Esophagus muscularis mucosa (tissue), 4 donors: Measurements from ENCODE around the gene CDK4. TPM values are rescaled to one million over a fixed set of nuclear protein-coding genes. Genes with fewer than 3 reads are reported as not detected.
A peak's percentile ranks its signal among the peaks of the same experiment; 100 is the strongest.

Experiments used
- DNase-seq: peaks from one replicate; pipeline ENCODE4 v3.0.0-alpha.2; 2017; ENCODE audit errors: extremely low spot score
- H3K27ac ChIP-seq, 4 donors: fragments of 200-600 bp; sonication (generic); replicated peaks in 1 of 4; 1 replicate in 3 of 4; 2 replicates in 1 of 4; pipeline ENCODE4 v1.5.1; 2016 to 2019; ENCODE audit warnings: mild to moderate bottlenecking in 1 of 4
- H3K27me3 ChIP-seq, 4 donors: fragments of 200-600 bp; sonication (generic); one replicate each; pipeline versions ENCODE4 v1.5.1 to v1.6.0; 2016 to 2019
- H3K36me3 ChIP-seq, 4 donors: fragments of 200-600 bp; sonication (generic); one replicate each; pipeline ENCODE4 v1.5.1; 2016 to 2019
- H3K4me1 ChIP-seq, 4 donors: fragments of 200-600 bp; sonication (generic); one replicate each; pipeline ENCODE4 v1.5.1; 2016 to 2019
- H3K4me3 ChIP-seq, 4 donors: fragments of 200-600 bp; sonication (generic); 1 replicate in 2 of 4; 2 replicates in 2 of 4; pipeline ENCODE4 v1.5.1; 2016 to 2019; ENCODE audit warnings: mild to moderate bottlenecking in 4 of 4, moderate library complexity in 1 of 4
- H3K9me3 ChIP-seq, 4 donors: fragments of 200-600 bp; sonication (generic); 1 replicate in 3 of 4; 2 replicates in 1 of 4; pipeline ENCODE4 v1.5.1; 2016 to 2019
- EP300 ChIP-seq: sonication (generic); formaldehyde crosslinking; IDR thresholded peaks from one replicate; pipeline ENCODE4 v1.6.1; 2017; ENCODE audit warnings: antibody characterized with exemption
- POLR2A ChIP-seq: fragments of 450-650 bp; IDR thresholded peaks from one replicate; pipeline ENCODE4 v1.6.1; 2017; ENCODE audit warnings: antibody characterized with exemption, moderate library complexity, mild to moderate bottlenecking, low read depth
- POLR2AphosphoS5 ChIP-seq, 2 donors: sonication (generic); formaldehyde crosslinking; IDR thresholded peaks; one replicate each; pipeline ENCODE4 v1.6.1; 2017; ENCODE audit warnings: antibody characterized with exemption in 2 of 2
- WGBS: methylation state at CpG from one replicate; pipeline ENCODE4 v1.1.5; 2018; 5-methylcytosine and 5-hydroxymethylcytosine counted together
- intact Hi-C: fragments of 100-400 bp; cut with DNase I; formaldehyde crosslinking; loops from one replicate; pipeline ENCODE4 v1.15.1; 2023
- total RNA-seq, 4 donors: library from RNA; depleted of rRNA; stranded (reverse); fragments of >200 nt; gene quantifications; one replicate each; pipeline versions ENCODE4 v1.1.0 to v1.2.1, GENCODE V29; 2016
- TF ChIP-seq, protein P1 (sequence below), 3 experiments: fragments of 200-600 bp in 2 of 3; fragments of 450-650 bp in 1 of 3; sonication (generic) in 2 of 3; IDR thresholded peaks; one replicate each; pipeline ENCODE4 v1.5.1; 2017 to 2019; ENCODE audit warnings: antibody characterized with exemption in 3 of 3, mild to moderate bottlenecking in 2 of 3, moderate library complexity in 1 of 3

CDK4 gene
- total RNA-seq, 4 donors from 2014 or later = 43.6 to 85.7 (median 71.3) TPM

DNA sequence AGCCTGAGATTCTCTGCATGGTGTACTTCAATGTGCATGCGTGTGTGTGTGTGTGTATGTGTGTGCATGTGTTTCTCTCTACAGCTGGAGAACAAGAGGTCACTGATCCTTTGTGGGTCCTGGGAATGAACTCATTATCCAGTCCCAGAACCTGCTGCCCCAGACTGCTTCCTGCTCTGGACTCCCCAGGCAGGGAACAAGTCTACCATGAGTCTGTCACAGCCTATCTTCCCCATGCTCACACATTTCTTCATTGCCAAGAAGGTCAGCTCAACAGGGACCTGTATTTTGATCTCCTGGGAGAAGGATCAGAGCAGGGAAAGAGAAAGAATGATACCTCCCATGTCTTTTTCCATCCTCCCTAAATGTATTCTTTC lies 10.7 kb downstream of the CDK4 start:
- Histone ChIP-seq H3K27ac (no peak overlapping the region), H3K4me1 (peaks cover 31 to 52% (median 45%) of the 10 kb centered on the region in 4 donors), H3K9me3 (no peaks in the 10 kb centered on the region), H3K27me3 (peaks cover 11 to 61% (median 34%) of the 10 kb centered on the region in 4 donors), H3K36me3 (peaks cover 0 to 2% (median 2%) of the 10 kb centered on the region in 4 donors), H3K4me3 (peak overlapping the region; percentile 15 to 38 (median 29))
- intact Hi-C loops = no loop called here
- 86% methylated on average over 1 of the region's 1 CpG for WGBS
- TF ChIP-seq POLR2AphosphoS5 (IDR thresholded peaks at IDR 0.05) (no peak), POLR2A (no peak), EP300 (no peak)
- DNase-seq = no peak

DNA sequence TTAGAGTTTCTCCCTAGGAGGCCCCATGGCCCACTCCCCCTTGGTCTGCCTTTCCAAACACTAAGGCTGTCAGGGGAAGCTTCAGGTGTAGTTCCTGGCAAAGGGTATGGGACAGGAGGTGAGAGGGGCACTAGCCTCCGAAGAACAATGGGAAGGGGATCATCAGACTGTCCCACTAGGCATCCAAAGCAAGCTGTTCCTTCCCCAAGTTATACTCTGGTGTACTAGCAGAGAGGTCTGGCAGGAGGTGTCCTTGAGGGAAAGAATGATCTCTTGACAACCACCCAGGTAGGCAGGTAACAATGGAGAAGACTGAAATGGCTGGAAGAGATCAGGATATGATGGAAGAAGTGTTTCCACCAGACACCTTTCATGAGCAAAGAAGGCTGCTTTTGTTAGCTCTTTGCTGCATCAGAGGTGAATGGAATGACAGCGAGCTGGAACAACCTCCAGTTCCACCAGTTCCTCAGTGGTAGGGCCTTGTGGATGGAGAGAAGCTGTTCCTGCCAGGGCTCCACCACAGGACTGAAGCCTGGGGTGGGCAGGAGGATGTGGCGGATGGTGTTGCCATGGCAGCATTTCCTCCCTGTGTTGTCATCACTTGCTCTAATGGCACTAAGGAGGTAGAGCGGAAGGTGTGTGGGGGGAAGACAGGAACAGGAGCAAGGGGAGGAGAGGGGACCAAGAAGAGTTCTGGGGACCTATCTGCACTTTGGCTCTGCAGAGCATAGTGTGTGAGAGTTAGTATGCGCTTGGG lies 11.3 kb downstream of the CDK4 start:
- Histone ChIP-seq H3K27ac (no peak overlapping the region), H3K9me3 (no peaks in the 10 kb centered on the region), H3K36me3 (no peaks in the 10 kb centered on the region), H3K4me3 (peak overlapping the region in 1 of 4 donors; percentile 27), H3K4me1 (peaks cover 37 to 52% (median 47%) of the 10 kb centered on the region in 4 donors), H3K27me3 (peaks cover 16 to 66% (median 39%) of the 10 kb centered on the region in 4 donors)
- no peak for DNase-seq
- TF ChIP-seq EP300 = no peak
- no peak for TF ChIP-seq POLR2AphosphoS5 (IDR thresholded peaks at IDR 0.05)
- TF ChIP-seq POLR2A = no peak
- TF ChIP-seq, protein P1, sequence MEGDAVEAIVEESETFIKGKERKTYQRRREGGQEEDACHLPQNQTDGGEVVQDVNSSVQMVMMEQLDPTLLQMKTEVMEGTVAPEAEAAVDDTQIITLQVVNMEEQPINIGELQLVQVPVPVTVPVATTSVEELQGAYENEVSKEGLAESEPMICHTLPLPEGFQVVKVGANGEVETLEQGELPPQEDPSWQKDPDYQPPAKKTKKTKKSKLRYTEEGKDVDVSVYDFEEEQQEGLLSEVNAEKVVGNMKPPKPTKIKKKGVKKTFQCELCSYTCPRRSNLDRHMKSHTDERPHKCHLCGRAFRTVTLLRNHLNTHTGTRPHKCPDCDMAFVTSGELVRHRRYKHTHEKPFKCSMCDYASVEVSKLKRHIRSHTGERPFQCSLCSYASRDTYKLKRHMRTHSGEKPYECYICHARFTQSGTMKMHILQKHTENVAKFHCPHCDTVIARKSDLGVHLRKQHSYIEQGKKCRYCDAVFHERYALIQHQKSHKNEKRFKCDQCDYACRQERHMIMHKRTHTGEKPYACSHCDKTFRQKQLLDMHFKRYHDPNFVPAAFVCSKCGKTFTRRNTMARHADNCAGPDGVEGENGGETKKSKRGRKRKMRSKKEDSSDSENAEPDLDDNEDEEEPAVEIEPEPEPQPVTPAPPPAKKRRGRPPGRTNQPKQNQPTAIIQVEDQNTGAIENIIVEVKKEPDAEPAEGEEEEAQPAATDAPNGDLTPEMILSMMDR (IDR thresholded peaks at IDR 0.05) = no peak
- 69% methylated on average over 5 of the region's 5 CpGs for WGBS
- intact Hi-C loops = no loop called here

DNA sequence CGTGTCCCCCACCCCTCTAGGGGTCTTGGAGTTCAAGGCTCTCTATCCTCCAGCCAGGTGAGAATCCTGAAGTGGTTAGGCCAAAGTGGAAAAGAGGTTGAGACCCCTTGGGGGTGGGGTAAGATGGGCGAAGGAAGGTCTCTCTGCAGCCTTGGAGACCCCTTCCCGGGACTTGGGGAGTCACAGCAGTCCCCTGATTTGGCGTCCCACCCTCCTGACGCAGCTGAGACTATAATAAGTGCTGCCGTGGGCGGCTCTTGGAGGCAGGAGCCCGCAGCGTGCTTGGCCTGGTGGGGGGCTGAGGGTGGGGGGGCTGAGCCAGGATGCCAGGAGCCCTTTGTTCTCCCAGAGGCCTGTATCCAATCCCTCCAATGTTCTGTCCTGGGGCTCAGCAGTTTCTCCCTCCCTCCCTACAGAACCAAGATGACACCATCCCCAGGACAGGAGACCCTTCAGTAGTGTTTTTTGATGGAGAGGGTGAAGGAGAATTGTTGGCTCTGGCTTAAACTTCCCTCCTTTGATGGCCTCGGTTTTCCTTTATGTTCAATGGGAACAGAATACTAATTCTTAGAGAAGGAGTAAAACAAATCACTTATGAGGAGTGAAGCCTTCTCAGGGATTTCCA lies 12.1 kb downstream of the CDK4 start:
- Histone ChIP-seq H3K4me3 (no peak overlapping the region), H3K27ac (no peak overlapping the region), H3K4me1 (peaks cover 38 to 51% (median 47%) of the 10 kb centered on the region in 4 donors), H3K9me3 (no peaks in the 10 kb centered on the region), H3K36me3 (no peaks in the 10 kb centered on the region), H3K27me3 (peaks cover 16 to 74% (median 48%) of the 10 kb centered on the region in 4 donors)
- no peak for DNase-seq
- intact Hi-C loops = no loop called here
- WGBS = 68% methylated on average over 4 of the region's 10 CpGs
- TF ChIP-seq, protein P1 (IDR thresholded peaks at IDR 0.05) = no peak
- TF ChIP-seq POLR2A (no peak), EP300 (no peak), POLR2AphosphoS5 (IDR thresholded peaks at IDR 0.05) (no peak)

DNA sequence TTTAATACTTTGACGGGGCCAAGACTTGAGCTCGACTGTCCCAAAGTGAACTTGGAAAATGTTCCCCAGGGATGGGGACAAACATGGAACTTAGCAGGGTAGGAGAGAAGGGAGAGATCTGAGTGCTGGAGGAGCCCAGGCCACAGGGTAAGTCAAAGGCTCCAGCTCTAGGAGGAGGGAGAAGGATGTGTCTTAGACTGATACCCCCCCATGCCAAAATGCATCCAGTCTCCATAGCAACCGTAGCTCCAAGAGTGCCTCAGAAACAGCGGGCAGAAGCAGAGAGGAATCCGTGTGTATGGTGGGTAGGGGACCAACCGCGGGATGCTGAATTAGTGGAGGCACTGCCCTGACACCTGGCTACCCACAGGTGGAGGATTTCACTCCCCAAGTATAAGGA lies 12.7 kb downstream of the CDK4 start:
- WGBS = 15% methylated on average over 4 of the region's 7 CpGs
- no peak overlapping the region for H3K4me3 ChIP-seq
- H3K36me3 ChIP-seq = no peaks in the 10 kb centered on the region
- peaks cover 16 to 80% (median 52%) of the 10 kb centered on the region in 4 donors for H3K27me3 ChIP-seq
- no peaks in the 10 kb centered on the region for H3K9me3 ChIP-seq
- DNase-seq = no peak
- intact Hi-C loops = no loop called here
- no peak overlapping the region for H3K27ac ChIP-seq
- TF ChIP-seq POLR2A (no peak), POLR2AphosphoS5 (IDR thresholded peaks at IDR 0.05) (no peak), EP300 (no peak)
- TF ChIP-seq, protein P1 (IDR thresholded peaks at IDR 0.05) = no peak
- peaks cover 38 to 50% (median 45%) of the 10 kb centered on the region in 4 donors for H3K4me1 ChIP-seq

DNA sequence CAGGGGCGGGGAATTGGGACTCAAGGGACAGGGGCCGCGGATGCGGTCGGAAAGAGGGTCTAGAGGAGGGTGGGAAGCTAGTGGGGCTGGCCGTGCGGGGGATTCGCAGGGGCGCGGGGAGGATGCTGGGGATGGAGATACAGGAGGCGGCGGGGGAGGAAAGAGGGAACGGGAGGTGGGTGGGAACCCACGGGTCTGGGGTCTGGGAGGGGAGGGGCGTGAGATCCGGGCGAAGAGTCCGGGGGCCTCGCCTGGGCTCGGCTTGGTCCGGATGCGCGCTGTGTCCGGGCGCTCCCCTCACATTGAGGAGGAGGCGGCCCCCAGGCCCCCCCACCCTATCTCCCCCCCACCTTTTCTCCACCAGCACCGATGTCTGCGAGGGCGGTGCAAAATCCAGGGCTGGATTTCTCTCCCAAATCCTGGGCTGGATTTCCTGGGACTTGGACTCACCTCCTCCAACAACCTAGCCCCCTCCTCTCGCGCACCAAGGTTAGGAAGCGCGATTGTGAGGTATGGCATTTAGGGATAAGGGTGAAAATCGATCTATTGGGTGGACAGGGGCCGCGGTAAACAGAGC lies 13.4 kb downstream of the CDK4 start, which contains the start of gene AGAP2:
Gene AGAP2 (minus strand): TSS at position 82 of the 577 bp plus-strand sequence. CDS start 496 bp downstream, outside the sequence.
- peaks cover 16 to 86% (median 56%) of the 10 kb centered on the region in 4 donors for H3K27me3 ChIP-seq
- H3K4me3 ChIP-seq = peak within 1 kb of the TSS; percentile 40 to 59 (median 48)
- H3K36me3 ChIP-seq = no peaks in the 10 kb centered on the region
- H3K27ac ChIP-seq = peak within 1 kb of the TSS in 2 of 4 donors; percentile 13 to 18
- intact Hi-C loops = no loop called here
- TF ChIP-seq EP300 (no peak), POLR2AphosphoS5 (IDR thresholded peaks at IDR 0.05) (no peak), POLR2A (no peak)
- TF ChIP-seq, protein P1 (IDR thresholded peaks at IDR 0.05) = no peak
- H3K9me3 ChIP-seq = no peaks in the 10 kb centered on the region
- WGBS = 16% methylated on average over 35 of the region's 36 CpGs
- DNase-seq = no peak
- H3K4me1 ChIP-seq = peaks cover 38 to 44% (median 40%) of the 10 kb centered on the region in 4 donors
